22Rv1 (cell line): Measurements from ENCODE around the gene GNB1.

Source experiments
- CTCF ChIP-seq: fragments of 450-650 bp; IDR thresholded peaks from 2 replicates; pipeline ENCODE4 v1.5.1; 2017; ENCODE audit warnings: mild to moderate bottlenecking
- ZFX ChIP-seq: fragments of 450-650 bp; IDR thresholded peaks from 2 replicates; pipeline ENCODE4 v1.6.1; 2017; ENCODE audit warnings: antibody characterized with exemption, borderline replicate concordance

- TF ChIP-seq ZFX (no peak), CTCF (no peak)
Measured at GRCh38 chr1:1915911-1916840, 25.3 kb upstream of the GNB1 start.
